VCaP (cell line): ENCODE measurements around the gene EFCAB8.

Experiments
- H3K27ac ChIP-seq: fragments of 450-650 bp; 2 replicates; pipeline ENCODE4 v1.5.1; 2017
- TF ChIP-seq, protein P1 (sequence below): fragments of 450-650 bp; conservative IDR thresholded peaks from 2 replicates; pipeline ENCODE4 v1.5.1; 2017; ENCODE audit warnings: mild to moderate bottlenecking, moderate library complexity

The EFCAB8 gene

DNA sequence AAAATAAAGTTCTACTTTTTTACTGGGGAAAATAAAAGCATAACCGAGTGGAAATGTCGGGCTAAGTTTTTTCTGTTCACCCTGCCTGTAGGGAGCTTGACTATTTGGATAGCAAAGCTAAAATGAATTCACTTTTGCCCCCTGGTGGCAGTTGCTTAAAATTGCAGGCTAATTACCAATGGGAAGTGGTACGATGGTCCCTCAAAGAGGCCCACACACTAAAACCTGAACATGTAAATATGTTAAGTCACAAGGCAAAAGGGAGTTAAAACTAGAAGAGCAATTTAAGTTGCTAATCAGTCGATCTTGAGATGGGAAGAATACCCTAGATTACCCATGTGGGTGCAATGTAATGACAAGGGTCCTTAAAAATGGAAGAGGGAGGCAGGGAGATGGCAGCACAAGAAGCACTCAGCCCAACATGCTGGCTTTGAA lies 146.4 kb downstream of the EFCAB8 start:
- H3K27ac ChIP-seq, result no peak overlapping the region
- TF ChIP-seq, protein P1, sequence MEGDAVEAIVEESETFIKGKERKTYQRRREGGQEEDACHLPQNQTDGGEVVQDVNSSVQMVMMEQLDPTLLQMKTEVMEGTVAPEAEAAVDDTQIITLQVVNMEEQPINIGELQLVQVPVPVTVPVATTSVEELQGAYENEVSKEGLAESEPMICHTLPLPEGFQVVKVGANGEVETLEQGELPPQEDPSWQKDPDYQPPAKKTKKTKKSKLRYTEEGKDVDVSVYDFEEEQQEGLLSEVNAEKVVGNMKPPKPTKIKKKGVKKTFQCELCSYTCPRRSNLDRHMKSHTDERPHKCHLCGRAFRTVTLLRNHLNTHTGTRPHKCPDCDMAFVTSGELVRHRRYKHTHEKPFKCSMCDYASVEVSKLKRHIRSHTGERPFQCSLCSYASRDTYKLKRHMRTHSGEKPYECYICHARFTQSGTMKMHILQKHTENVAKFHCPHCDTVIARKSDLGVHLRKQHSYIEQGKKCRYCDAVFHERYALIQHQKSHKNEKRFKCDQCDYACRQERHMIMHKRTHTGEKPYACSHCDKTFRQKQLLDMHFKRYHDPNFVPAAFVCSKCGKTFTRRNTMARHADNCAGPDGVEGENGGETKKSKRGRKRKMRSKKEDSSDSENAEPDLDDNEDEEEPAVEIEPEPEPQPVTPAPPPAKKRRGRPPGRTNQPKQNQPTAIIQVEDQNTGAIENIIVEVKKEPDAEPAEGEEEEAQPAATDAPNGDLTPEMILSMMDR, result peak; percentile 59

DNA sequence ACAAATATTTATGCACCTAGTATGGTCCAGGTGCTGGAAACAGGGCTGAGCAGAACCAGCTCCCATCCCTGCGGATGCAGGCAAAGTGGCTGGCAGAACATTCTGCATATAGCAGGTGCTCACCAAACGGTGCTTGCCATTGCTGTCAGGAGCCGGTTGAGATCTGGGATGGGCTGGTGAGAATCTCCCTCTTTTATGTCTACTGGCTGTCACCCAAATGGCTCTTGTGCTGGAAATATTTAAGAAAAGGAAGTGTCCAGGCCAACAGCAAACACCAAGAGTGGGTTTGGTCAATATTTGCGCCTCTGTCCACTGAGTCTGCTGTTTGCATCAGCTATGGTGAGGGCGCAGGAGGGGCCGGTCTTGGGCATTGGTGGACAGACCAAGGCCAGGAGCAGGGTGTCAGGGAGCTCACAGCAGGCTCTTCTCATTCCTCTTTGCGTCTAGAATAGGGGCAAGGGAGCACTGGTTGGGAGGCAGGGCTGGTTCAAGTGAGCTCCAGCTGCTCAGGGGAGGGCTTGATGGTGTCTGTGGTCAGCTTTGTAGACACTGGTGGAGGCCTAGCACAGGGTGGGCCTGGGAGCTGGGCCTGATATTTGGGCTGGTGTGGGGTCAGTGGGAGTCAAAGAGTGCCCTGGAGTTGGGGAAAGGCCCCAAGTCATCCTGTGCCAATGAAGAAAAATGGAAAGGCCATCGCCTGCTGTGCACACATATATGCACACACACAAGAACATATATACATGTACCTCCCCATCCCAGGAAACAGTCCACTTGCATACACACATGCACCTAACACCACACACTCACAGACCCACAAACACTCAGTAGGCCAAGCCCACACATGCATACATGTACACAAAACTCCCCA lies 147.4 kb downstream of the EFCAB8 start:
- TF ChIP-seq, protein P1, result no peak

DNA sequence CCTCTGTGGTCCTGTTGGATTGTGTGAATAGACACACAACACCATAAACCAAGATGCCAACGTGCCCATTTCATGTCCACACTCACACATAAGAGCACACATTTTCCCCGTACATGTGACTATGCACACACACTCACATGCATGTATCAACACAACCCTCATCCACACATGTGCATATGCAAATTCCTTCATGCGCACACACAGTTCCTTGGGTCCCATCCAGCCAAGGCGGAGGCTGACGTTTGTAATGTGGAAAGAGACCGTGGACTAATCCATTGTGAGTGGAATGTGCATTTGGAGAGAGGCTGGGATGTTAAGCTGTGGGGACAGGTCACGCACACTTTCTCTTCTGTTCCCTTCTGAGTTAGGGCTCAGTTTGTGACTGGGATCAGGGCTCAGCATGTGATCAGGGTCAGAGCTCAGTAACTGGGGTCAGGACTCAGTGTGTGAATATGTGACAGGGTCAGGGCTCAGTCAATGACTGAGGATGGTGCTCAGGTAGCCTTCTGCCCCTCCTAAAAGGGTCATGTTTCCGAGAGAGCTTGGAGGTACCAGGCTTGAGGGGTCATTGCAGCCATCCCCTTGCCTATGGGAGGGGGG lies 148.2 kb downstream of the EFCAB8 start:
- TF ChIP-seq, protein P1, result no peak
- H3K27ac ChIP-seq, result peak overlapping the region; percentile 54

More for the DNA sequence above, 147.4 kb downstream of the EFCAB8 start:
- peak overlapping the region; percentile 54 for H3K27ac ChIP-seq

DNA sequence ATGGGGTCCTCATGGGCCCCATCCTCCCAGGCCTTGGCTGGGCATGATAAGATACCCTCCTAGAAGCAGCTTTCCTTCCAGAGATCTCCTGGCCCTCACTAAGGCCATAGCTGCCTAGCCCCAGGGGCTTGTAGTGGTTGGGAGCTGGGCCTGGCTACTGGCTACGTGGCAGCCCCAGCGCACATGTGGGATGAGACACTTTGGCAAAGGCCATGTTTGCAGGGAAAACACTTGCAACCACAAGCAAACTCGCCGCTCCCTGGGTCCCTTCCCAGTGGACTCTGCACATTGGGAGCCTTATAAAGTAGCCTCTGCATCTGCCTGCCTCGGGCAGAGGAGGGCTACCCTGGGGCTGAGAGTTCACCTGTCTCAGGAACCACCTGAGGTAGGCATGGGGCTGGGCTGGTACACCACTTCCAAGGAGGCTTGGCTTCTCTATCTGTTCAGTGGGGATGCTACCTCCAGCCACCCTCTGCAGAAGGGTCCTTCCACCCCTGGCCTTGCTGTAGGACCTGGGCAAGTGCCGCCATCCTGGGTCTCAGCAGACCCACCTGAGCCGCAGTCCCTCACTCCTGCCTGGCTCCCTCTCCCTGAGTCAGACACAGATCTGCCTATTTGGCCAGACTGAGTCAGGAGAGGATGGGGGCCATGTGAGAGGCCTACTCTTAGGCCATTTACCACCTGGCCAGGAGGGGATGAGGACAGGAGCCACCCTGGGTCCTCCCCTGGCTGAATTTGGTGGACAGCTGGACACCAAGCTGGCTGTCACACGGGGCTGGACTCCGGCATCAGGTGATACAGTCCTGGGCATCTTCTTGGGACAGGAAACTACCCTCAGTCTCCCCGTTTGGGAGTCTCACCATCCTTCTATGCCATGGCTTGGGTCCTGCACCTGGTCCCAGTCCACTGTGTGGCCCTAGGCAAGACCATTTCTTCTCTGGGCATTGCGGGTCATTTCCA lies 148.9 kb downstream of the EFCAB8 start, which contains the start of gene BPIFB2:
TSS of gene BPIFB2 (plus strand) at position 329 of the 960 bp plus-strand sequence. CDS start 871 bp downstream, outside the sequence.
- H3K27ac ChIP-seq, result peak within 1 kb of the TSS; percentile 91
- TF ChIP-seq, protein P1, result no peak

DNA sequence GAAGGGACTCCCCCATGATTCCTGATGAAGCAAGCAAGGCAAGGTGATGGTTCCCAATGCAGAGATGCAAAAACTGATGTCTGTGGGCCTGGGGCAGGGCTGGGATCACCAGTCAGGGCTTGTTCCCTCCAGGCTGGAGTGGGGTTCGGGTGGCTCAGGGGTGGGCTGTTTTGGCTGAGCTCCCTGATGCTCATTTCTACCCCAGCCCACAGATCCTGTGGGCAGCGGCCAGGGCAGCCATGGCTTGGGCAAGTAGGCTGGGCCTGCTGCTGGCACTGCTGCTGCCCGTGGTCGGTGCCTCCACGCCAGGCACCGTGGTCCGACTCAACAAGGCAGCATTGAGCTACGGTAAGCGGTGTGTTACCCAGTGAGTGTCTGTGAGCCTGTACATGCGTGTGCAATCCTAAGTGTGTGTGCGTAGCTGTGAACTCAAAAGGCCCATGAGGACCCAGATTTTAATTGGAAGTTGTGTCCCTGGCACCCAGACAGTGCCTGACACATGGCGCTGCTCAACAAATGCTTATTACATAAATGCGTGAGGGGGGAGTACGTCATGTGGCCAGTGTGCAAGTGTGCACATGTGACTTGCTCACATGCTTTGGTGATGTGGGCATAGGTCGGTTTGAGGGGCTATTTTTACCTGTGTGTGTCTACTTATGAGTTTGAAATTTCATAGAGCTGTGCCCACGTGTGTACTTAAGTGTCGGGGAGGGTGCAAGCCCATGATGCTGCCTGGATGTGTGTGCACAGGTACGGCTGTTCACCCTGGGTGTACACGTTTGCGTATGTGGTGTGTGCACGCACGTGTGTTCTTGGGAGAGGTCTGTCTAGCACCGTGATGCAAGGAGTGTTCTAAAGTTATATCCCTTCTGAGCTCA lies 149.9 kb downstream of the EFCAB8 start:
- H3K27ac ChIP-seq, result peak overlapping the region; percentile 91
- TF ChIP-seq, protein P1, result no peak

DNA sequence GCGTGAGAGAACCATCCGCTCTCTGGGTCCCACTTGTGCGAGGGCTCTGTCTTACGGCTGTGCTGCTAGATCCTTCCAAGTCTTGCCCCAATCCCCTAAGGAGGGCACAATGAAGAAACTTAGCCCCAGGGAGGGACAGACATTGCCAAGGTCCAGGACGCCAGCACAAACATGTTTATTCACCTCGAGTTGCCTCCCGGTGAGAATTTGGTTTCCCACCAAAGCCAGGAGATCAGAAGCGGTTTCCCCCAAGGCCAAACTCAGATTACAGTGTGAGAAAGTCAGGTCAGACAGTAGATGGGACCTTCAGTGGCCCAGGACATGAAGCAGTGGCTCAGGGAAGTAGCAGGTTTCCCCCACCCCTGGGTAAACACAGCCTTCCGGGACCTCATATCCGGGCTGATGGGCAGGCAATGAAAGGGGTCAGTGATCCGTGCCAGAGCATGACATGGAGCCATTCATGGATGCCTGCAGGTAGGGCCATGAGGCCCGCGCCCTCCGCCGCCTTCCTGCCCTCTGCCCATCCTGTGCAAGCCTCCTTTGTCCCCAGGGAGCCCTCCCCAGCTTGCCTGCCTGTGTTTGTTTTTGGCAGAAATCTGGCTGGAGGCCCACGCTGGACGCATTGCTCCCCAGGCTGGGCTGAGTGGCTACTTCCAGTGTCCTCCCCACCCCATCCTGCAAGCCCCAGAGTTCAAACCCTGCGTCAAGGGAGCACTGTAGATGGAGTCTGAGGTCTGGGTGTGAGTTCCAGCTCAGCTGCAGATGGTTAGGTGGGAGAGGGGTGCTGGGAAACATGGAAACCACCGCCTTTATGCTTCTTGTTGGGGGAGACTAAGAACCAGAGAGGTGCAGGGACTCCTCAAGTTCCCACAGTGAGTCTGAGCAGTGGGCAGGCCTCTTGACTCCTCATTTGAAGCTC lies 150.8 kb downstream of the EFCAB8 start:
- TF ChIP-seq, protein P1, result no peak

More for the DNA sequence above, 150.8 kb downstream of the EFCAB8 start:
- peak overlapping the region; percentile 91 for H3K27ac ChIP-seq
